Natural killer cell (primary cell): ENCODE data around the gene CXCL17. TPM values are rescaled to one million over a fixed set of nuclear protein-coding genes. Genes with fewer than 3 reads are reported as not detected.

Experiments used
- ATAC-seq, 3 donors: fragments of 150-1000 bp in 2 of 3; fragments of 200-7000 bp in 1 of 3; cut with Tn5 transposase; 1 replicate in 1 of 3; 2 replicates in 2 of 3; pipeline ENCODE4 v1.10.0; 2021; ENCODE audit warnings: mild to moderate bottlenecking in 2 of 3, moderate library complexity in 2 of 3
- DNase-seq, 2 donors: peaks; one replicate each; pipeline versions ENCODE4 v3.0.0 to v3.0.0-alpha.2; 2013 to 2021; ENCODE audit warnings: mixed read lengths in 1 of 2
- H3K27ac ChIP-seq: one replicate; pipeline ENCODE4 v1.5.1; 2013; ENCODE audit warnings: mild to moderate bottlenecking, low read length
- H3K27me3 ChIP-seq: one replicate; pipeline ENCODE4 v1.6.1; 2013; ENCODE audit warnings: low read length; ENCODE audit not compliant: control insufficient read depth, insufficient read depth
- H3K36me3 ChIP-seq: one replicate; pipeline ENCODE4 v1.6.1; 2013; ENCODE audit warnings: low read length; ENCODE audit not compliant: control insufficient read depth, insufficient read depth
- H3K4me1 ChIP-seq: one replicate; pipeline ENCODE4 v1.6.1; 2013; ENCODE audit warnings: low read length; ENCODE audit not compliant: control insufficient read depth, insufficient read depth
- H3K4me3 ChIP-seq: one replicate; pipeline ENCODE4 v1.5.1; 2013; ENCODE audit warnings: low read length
- H3K9me3 ChIP-seq: one replicate; pipeline ENCODE4 v1.6.1; 2013; ENCODE audit warnings: low read length; ENCODE audit not compliant: control insufficient read depth, insufficient read depth
- H3K27ac Mint-ChIP-seq, 2 donors: one replicate each; pipeline ENCODE4 v1.8.0; 2022; ENCODE audit warnings: mild to moderate bottlenecking in 2 of 2, mixed read lengths in 2 of 2, moderate library complexity in 1 of 2
- H3K27me3 Mint-ChIP-seq, 2 donors: one replicate each; pipeline ENCODE4 v1.8.0; 2022; ENCODE audit warnings: low read depth in 2 of 2, mixed read lengths in 2 of 2
- H3K36me3 Mint-ChIP-seq: one replicate; pipeline ENCODE4 v1.8.0; 2022; ENCODE audit warnings: mixed read lengths
- H3K4me1 Mint-ChIP-seq, 2 donors: one replicate each; pipeline ENCODE4 v1.8.0; 2022; ENCODE audit warnings: mixed read lengths in 2 of 2
- H3K4me3 Mint-ChIP-seq: one replicate; pipeline ENCODE4 v1.8.0; 2022; ENCODE audit warnings: mild to moderate bottlenecking, moderate library complexity, mixed read lengths
- H3K9me3 Mint-ChIP-seq, 2 donors: one replicate each; pipeline ENCODE4 v1.8.0; 2022; ENCODE audit warnings: mixed read lengths in 2 of 2
- WGBS: methylation state at CpG from one replicate; pipeline ENCODE4 v1.1.7; 2013; ENCODE audit warnings: missing lambda C conversion rate; ENCODE audit not compliant: insufficient coverage; 5-methylcytosine and 5-hydroxymethylcytosine counted together
- intact Hi-C: fragments of 100-400 bp; cut with micrococcal nuclease; formaldehyde crosslinking; loops from one replicate; pipeline ENCODE4 v1.14.2; 2022
- total RNA-seq, 4 donors: library from RNA; stranded (reverse); fragments of 120-200 nt in 1 of 4; gene quantifications; one replicate each; pipeline versions ENCODE4 v1.2.3 to v1.2.4, GENCODE V29; 2013 to 2022
- TF ChIP-seq, protein P1 (sequence below): fragments of 200-600 bp; IDR thresholded peaks from one replicate; pipeline ENCODE4 v1.8.0; 2022; ENCODE audit warnings: antibody characterized with exemption

Gene CXCL17
- total RNA-seq, 3 donors from 2014 or later (not counting 1 experiment from before 2014, with no cell fraction given) = not detected

DNA sequence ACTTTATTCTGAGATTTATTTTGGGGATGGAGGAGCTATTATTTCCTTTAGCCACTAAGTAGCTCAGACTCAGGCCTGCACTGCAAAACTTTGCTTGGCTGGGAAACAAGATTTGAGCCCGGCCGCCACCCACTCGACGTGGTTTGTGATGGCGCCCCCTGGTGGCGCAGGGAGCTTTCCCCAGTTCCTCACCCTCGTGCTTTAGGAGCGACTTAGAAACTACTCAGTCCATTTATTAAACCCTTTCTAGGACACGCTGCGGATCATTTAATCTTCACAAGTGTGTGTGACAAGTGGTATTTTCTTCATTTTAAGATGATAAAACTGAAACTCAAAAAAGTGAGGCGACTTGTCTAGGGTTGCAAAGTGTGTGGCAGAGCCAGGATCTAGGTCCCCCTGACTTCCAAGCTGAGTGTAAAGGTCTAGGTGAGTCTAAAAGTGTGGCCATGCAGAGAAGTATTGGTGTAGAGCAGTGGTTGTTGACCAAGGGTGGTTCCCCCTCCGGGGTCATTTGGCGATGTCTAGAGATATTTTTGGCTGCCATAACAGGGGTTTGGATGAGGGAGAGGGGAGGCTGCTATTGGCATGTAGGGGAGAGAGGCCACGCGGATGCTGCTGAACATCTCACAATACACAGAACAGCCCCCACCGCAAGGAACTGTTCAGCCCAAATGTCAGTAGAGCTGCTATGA lies 2.2 kb downstream of the CXCL17 start:
- peaks cover 19% of the 10 kb centered on the region in 2 donors for H3K4me1 Mint-ChIP-seq
- H3K36me3 ChIP-seq = no peaks in the 10 kb centered on the region
- no peak overlapping the region for H3K27ac ChIP-seq
- intact Hi-C loops = loop anchor here (1.0 kb wide), 1 partner anchor 332 kb away; no protein-coding TSS in a partner anchor
- H3K4me3 ChIP-seq = no peak overlapping the region
- H3K4me1 ChIP-seq = peaks cover 16% of the 10 kb centered on the region
- peak overlapping the region; percentile 13 for H3K4me3 Mint-ChIP-seq
- H3K36me3 Mint-ChIP-seq = no peaks in the 10 kb centered on the region
- no peaks in the 10 kb centered on the region for H3K9me3 ChIP-seq
- DNase-seq = peak; percentile 75 to 90
- H3K27me3 Mint-ChIP-seq = peaks cover 0 to 4% of the 10 kb centered on the region in 2 donors
- no peaks in the 10 kb centered on the region for H3K27me3 ChIP-seq
- TF ChIP-seq, protein P1, sequence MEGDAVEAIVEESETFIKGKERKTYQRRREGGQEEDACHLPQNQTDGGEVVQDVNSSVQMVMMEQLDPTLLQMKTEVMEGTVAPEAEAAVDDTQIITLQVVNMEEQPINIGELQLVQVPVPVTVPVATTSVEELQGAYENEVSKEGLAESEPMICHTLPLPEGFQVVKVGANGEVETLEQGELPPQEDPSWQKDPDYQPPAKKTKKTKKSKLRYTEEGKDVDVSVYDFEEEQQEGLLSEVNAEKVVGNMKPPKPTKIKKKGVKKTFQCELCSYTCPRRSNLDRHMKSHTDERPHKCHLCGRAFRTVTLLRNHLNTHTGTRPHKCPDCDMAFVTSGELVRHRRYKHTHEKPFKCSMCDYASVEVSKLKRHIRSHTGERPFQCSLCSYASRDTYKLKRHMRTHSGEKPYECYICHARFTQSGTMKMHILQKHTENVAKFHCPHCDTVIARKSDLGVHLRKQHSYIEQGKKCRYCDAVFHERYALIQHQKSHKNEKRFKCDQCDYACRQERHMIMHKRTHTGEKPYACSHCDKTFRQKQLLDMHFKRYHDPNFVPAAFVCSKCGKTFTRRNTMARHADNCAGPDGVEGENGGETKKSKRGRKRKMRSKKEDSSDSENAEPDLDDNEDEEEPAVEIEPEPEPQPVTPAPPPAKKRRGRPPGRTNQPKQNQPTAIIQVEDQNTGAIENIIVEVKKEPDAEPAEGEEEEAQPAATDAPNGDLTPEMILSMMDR = peak; percentile 96
- H3K27ac Mint-ChIP-seq = peak overlapping the region in 1 of 2 donors; percentile 64
- 30% methylated on average over 14 of the region's 16 CpGs for WGBS
- H3K9me3 Mint-ChIP-seq = no peaks in the 10 kb centered on the region
- peak; percentile 55 to 68 (median 59) for ATAC-seq

DNA sequence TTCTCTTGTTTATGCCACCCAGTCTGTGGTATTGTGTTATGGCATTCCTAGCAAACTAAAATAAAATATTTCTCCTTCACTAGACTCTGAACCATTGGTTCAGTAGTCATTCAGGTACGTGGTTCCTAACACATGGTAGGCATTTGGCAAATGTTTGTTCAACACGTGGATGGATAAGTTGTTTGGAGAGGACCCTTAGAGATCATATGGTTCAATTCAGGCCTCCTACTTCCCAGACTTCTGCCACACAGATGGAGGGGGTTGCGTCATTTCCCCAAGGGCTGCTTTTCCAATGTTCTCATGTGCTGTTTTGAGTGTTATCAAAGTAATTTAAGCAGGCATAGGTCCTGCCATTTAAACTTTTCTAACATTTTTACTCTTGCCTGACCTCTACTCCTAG lies 6.7 kb downstream of the CXCL17 start:
- ATAC-seq (no peak), DNase-seq (no peak)
- Histone ChIP-seq H3K36me3 (no peaks in the 10 kb centered on the region), H3K4me1 (peaks cover 9% of the 10 kb centered on the region), H3K9me3 (no peaks in the 10 kb centered on the region), H3K27ac (no peak overlapping the region), H3K27me3 (no peaks in the 10 kb centered on the region), H3K4me3 (no peak overlapping the region)
- H3K27ac Mint-ChIP-seq = no peak overlapping the region
- peaks cover 14 to 15% of the 10 kb centered on the region in 2 donors for H3K4me1 Mint-ChIP-seq
- H3K36me3 Mint-ChIP-seq = no peaks in the 10 kb centered on the region
- TF ChIP-seq, protein P1 = no peak
- intact Hi-C loops = no loop called here
- WGBS = 71% methylated on average over 1 of the region's 3 CpGs
- H3K27me3 Mint-ChIP-seq = peaks cover 0 to 1% of the 10 kb centered on the region in 2 donors
- no peaks in the 10 kb centered on the region for H3K9me3 Mint-ChIP-seq
- no peak overlapping the region for H3K4me3 Mint-ChIP-seq

DNA sequence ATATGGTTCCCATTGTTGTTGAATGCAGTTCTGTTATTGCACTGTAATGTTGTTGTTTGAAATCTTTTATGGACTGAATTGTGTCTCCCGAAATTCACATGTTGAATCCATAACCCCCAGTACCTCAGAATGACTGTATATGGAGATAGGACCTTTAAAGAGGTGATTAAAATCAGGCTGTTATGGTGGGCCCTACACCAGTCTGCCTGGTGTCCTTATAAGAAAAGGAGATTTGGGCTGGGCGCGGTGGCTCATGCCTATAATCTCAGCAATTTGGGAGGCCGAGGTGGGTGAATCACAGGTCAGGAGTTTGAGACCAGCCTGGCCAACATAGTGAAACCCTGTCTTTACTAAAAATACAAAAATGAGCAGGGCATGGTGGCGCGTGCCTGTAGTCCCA lies 7.4 kb downstream of the CXCL17 start:
- H3K4me3 ChIP-seq = no peak overlapping the region
- no peaks in the 10 kb centered on the region for H3K36me3 Mint-ChIP-seq
- H3K27ac Mint-ChIP-seq = no peak overlapping the region
- DNase-seq = no peak
- H3K9me3 Mint-ChIP-seq = no peaks in the 10 kb centered on the region
- H3K27me3 ChIP-seq = no peaks in the 10 kb centered on the region
- H3K4me1 ChIP-seq = peaks cover 2% of the 10 kb centered on the region
- no peaks in the 10 kb centered on the region for H3K36me3 ChIP-seq
- 97% methylated on average over 5 of the region's 6 CpGs for WGBS
- peaks cover 7 to 8% of the 10 kb centered on the region in 2 donors for H3K4me1 Mint-ChIP-seq
- H3K27me3 Mint-ChIP-seq = no peaks in the 10 kb centered on the region
- H3K9me3 ChIP-seq = no peaks in the 10 kb centered on the region
- TF ChIP-seq, protein P1 = no peak
- intact Hi-C loops = no loop called here
- ATAC-seq = no peak
- H3K4me3 Mint-ChIP-seq = no peak overlapping the region
- no peak overlapping the region for H3K27ac ChIP-seq
